ENCODE data around the gene SOX11.
"Not testable (repeated sequence)": the region's sequence is repeated elsewhere in the genome, so short reads cannot be mapped to it uniquely, and the experiment has no call there.

Gene SOX11

GRCh38 chr2:5691985-5692529, at the start of gene SOX11:
TSS of gene SOX11 (plus strand) at chr2:5692384. CDS start at chr2:5692722, 338 bp downstream.
- DNase-seq: no peak

DNA sequence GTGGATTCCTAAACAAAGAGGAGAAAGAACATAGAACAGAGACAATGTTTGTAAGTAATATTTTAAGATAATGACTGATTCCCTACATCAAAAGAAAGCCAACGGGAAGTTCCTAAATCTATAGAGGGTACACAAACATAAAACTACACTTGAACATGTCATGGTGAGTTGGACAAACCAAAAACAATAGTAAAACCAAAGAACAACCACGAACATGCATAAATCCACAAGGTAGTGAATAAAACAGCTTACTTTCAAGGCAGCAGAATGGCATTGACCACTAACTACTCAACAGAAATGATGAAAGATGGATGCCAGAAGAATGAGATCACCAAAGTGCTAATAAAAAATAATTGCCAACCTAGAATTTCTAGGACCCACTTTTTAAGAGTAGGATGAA, 39.5 kb upstream of the SOX11 start:
- not testable (repeated sequence) for DNase-seq

GRCh38 chr2:5653756-5654155, 38.4 kb upstream of the SOX11 start:
- DNase-seq: not testable (repeated sequence)

DNA sequence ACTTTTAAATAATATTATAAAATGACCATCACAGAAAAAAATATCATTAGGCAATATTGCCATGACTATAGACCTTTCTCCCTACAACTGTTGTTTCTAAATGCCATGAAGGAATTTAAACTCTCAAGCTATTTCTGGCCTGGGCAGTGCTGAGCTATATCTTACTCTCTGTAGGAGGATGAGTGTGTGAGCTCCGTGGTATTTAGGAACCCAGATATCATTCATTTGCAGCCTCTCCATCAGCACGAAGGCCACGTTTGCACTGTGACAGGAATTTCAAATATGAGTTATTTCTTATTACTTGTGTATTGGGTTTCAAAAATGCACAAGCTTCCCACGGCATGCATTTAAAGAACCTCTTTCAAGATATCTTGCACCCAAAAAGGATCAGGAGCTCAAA, 35.0 kb upstream of the SOX11 start:
- DNase-seq: no peak

DNA sequence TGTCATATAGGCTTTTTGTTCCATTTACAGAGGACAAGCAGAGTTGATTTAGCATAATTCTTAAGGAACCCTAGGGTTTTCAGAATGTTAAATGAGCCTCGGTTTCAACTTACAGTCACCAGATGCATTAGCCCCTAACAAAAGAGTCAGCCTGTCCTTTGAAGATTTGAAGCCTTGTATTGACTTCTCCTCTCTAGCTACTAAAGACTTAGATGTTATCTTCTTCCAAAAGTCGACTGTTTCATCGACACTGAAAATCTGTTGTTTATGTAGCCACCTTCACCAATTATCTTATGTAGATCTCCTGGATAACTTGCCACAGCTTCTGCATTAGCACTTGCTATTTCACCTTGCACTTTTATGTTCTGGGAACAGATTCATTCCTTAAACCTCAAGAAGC, 31.6 kb upstream of the SOX11 start:
- no peak for DNase-seq

DNA sequence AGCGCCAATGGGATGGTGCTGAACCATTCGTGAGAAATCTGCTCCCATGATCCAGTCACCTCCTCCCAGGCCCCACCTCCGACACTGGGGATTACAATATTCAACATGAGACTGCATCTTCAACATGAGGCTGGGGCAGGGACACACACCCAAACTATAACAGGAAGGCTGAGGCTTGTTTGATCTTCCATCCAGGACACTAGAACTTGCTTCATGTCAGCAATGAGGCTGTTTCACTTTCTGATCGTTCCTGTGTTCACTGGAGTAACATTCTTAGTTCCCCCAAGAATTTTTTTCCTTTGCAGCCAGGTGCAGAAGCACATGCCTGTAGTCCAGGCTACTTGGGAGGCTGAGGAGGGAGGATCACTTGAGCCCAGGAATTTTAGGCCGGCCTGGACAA, 30.8 kb upstream of the SOX11 start:
- no peak for DNase-seq

GRCh38 chr2:5664278-5664681, 27.9 kb upstream of the SOX11 start:
- no peak for DNase-seq

GRCh38 chr2:5665066-5665465, 27.1 kb upstream of the SOX11 start:
- DNase-seq: no peak

DNA sequence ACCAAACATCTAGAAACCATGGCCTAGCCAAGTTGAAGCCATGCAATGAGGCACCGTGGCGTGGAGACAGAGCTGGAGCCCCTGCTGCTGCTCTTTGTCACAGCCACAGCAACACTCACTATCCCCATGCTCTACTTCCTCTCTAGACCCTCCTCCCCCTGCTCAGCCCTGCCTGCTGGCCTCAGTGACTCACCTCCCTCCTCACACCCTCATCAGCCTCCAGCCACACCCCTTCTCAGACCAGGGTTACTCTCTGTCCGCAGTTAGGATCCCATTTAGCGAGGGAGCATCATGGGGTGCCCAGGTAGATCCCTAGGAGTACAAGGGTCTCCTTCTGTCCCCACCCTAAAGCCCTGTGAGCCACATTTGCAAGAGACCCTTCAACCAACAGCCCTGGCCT, 25.4 kb upstream of the SOX11 start:
- DNase-seq: no peak

DNA sequence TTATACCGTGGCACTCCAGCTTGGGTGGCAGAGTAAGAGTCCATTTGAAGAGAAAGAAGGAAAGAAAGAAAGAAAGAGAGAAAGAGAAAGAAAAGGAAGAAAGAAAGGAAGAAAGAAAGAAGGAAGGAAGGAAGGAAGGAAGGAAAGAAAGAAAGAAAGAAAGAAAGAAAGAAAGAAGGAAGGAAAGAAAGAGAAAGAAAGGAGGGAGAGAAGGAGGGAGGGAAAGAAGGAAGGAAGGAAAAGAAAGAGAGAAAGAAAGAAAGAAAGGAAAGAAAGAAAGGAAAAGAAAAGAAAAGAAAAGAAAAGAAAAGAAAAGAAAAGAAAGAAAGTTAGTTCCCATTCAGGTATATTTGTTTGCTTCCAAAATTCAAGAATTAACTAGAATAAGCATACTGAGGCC, 24.5 kb upstream of the SOX11 start:
- not testable (repeated sequence) for DNase-seq

DNA sequence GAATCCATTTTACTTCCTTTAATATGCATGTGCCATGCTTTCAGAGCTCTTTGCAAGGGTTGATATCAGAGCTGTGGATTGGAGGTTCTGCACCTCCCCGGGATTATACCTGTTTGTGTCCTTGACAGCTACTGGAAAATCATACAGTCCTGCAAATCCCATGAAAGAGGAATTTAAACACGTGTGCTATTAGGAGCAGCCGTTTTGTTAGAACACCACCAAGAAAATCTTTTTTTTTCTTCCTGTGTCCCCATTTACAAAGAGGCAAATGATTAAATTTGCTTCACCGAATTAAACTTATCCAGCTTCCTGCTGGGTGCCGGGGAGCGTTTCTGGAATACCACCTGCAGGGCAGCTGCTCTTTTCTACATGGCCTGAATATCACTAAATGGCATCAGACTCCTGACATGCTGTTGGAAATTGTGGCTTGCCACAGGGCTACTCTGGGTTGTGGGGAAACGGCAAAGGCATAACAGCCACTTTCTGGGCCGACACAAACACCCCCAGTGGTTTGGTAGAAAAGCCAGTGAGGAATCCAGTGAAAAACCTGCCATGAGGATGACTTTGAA, 23.4 kb upstream of the SOX11 start:
- DNase-seq: no peak

- DNase-seq: no peak
Observed at GRCh38 chr2:5672749-5673144, 19.4 kb upstream of the SOX11 start.

- DNase-seq: no peak
Observed at GRCh38 chr2:5673145-5674025, 18.8 kb upstream of the SOX11 start.

GRCh38 chr2:5674026-5674340, 18.2 kb upstream of the SOX11 start:
- DNase-seq: no peak

- DNase-seq: no peak
Observed at GRCh38 chr2:5677133-5677532, 15.1 kb upstream of the SOX11 start.

DNA sequence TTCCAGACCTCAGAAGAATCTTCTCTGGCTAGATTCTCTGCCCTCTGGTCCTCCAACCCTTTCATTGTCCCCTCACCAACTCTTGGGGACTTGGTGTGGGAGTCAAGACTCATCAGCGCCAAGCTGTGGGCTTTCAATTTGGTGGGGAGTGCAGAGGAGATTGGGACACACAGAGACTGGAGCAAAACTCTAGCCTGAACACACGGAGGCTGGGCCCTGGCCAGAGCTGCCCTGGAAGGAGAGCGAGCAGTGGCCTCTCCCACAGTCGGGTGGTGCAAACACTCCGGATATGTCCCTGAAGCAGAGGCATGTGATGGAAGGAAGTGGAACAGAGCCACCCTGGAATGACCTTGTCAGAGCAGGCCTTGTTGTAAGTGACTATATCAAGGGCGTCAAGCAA, 8.7 kb upstream of the SOX11 start:
- no peak for DNase-seq

DNA sequence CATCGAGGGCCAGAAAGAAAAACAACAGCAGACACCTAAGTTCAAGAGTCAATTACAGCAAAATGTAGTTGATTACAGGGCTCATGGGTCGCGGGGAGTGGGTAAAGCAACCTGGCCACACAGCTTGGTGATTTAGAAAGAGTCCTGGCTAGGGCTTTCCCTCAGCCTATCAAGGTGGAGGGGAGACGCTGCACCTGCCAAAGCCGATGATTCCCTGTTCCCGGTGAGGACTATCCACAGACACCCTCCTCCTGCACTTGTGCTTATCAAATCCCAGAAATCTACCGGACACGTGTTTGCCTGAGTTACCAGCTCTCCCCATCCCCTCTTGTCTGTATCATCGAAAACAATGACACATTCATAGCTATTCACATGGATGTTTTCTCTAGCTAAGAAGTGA, 7.0 kb upstream of the SOX11 start:
- no peak for DNase-seq

- no peak for DNase-seq
Observed at GRCh38 chr2:5686068-5686467, 6.1 kb upstream of the SOX11 start.

DNA sequence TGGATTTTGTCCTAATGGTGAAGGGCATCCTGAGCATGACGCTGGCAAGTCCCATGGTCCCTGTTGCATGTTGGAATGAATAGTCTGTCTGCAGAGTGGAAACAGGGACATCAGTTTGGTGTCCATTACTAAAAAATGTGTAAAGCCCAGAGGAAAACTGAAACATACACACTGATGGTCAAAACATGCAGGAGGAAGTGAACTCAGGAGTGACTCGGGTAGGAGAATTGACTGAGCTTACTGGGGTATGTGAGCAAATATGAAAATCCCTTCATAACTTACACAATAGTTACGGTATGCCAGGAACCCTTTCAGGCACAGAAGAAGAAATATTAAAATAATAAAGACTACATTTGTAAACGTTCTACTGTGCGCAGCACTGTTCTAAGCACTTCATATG, 5.6 kb upstream of the SOX11 start:
- no peak for DNase-seq

DNA sequence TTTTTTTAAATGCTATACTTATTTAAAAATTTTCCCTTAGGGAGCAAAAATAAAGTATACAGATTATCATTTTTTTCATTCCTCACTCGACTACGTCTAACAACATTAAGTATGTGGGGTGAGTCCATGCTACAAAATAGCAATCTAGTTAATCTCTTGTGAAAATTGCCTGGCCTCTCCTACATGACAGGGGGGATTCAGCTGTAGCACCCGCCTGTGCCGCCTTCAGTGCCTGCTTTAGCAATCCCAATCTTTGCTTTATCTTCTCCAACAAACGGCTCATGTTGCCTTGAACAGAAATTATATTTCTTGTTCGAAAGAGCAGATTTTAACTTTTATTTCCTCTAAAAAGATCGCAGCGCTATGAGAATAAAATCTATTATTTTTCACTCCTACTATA, 2.4 kb upstream of the SOX11 start:
- no peak for DNase-seq

DNA sequence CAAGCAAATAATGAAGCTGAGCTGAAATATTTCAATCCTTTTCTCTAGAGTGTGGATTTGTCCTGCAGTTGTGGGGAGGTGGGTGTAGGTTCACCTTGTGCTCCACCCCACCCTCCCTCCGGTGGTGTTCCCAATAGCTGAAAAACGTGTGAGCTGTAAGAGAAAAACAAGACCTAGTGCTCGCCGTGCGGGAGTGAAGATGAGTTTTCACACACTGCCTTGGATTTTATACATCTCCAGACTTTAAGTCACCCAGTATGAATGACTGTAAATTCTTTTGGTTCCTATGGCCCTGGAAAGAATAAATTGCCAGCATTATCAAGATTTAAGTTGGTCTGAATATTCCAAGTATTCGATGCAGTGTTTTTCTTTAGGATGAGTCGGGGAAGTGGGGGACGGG, 1.9 kb upstream of the SOX11 start:
- DNase-seq: no peak

- DNase-seq: no peak
Observed at GRCh38 chr2:5690718-5691220, 1.4 kb upstream of the SOX11 start.

GRCh38 chr2:5691221-5691984, 781 bp upstream of the SOX11 start:
- DNase-seq: no peak
